GM18861 (cell line): Measurements from ENCODE around the gene ZNF598.
"Not testable (repeated sequence)": the region's sequence is repeated elsewhere in the genome, so short reads cannot be mapped to it uniquely, and the experiment has no call there.

Experiments
- ATAC-seq: cut with Tn5 transposase; IDR thresholded peaks from one replicate; pipeline ENCODE4 v1.9.1; 2021; ENCODE audit not compliant: unreplicated experiment

The ZNF598 gene

GRCh38 chr16:2040787-2041522 lies 31.3 kb upstream of the ZNF598 start:
- no peak for ATAC-seq

- no peak for ATAC-seq
Measured at GRCh38 chr16:2040041-2040786, 30.6 kb upstream of the ZNF598 start.

- no peak for ATAC-seq
Measured at GRCh38 chr16:2039274-2040031, 29.8 kb upstream of the ZNF598 start.

- ATAC-seq = no peak
Measured at GRCh38 chr16:2038382-2039231, 29.0 kb upstream of the ZNF598 start.

GRCh38 chr16:2037647-2038381 lies 28.2 kb upstream of the ZNF598 start:
- no peak for ATAC-seq

- no peak for ATAC-seq
Measured at GRCh38 chr16:2037115-2037514, 27.5 kb upstream of the ZNF598 start.

GRCh38 chr16:2036200-2036966 lies 26.8 kb upstream of the ZNF598 start:
- no peak for ATAC-seq

GRCh38 chr16:2035431-2036199 lies 26.0 kb upstream of the ZNF598 start:
- no peak for ATAC-seq

- ATAC-seq = no peak
Measured at GRCh38 chr16:2034696-2035430, 25.2 kb upstream of the ZNF598 start.

- not testable (repeated sequence) for ATAC-seq
Measured at GRCh38 chr16:2033909-2034695, 24.5 kb upstream of the ZNF598 start.

- ATAC-seq = no peak
Measured at GRCh38 chr16:2033057-2033908, 23.7 kb upstream of the ZNF598 start.

GRCh38 chr16:2032285-2033056 lies 22.9 kb upstream of the ZNF598 start:
- ATAC-seq = no peak

GRCh38 chr16:2031081-2031577 lies 21.5 kb upstream of the ZNF598 start:
- no peak for ATAC-seq

GRCh38 chr16:2030036-2030435 lies 20.4 kb upstream of the ZNF598 start:
- ATAC-seq = no peak

- ATAC-seq = no peak
Measured at GRCh38 chr16:2029350-2029749, 19.7 kb upstream of the ZNF598 start.
